Hematopoietic multipotent progenitor cell treated with erythropoietin and hydrocortisone succinate and interleukin-3 and kit ligand, for 4 days (in vitro differentiated cells): ENCODE data around the gene TMEM256.
"Not testable (repeated sequence)": the region's sequence is repeated elsewhere in the genome, so short reads cannot be mapped to it uniquely, and the experiment has no call there.

Experiments used
- DNase-seq: peaks from one replicate; pipeline ENCODE4 v3.0.0-alpha.2; 2015

TMEM256 gene

DNA sequence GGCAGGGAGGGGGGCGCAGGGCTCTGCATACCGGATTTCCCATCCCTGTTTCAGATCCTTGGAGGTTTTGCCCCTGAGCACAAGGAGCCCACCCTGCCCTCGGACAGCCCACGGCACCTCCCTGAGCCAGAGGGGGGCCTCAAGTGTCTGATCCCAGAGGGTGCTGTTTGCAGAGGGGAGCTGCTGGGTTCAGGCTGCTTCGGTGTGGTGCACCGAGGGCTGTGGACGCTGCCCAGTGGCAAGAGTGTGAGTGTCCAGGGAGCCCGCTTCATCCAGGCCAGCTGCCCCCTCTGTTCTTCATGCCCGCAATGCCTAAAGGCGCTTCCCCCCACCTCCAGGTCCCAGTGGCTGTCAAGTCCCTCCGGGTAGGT lies 20.5 kb downstream of the TMEM256 start:
- DNase-seq: no peak

DNA sequence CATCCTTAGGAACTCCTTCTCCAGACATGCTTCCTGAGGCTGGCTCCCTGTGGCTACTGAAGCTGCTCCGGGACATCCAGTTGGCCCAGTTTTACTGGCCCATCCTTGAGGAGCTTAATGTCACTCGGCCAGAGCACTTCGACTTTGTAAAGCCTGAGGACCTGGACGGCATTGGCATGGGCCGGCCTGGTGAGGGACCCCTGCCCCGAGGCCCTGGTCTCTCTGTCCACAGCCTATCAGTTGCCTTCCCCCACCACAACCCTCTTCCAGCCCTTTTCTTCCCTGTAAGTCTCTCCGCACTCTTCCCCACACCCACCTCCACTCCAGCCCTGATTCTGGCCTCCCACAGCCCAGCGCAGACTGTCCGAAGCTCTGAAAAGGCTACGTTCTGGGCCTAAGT lies 21.0 kb downstream of the TMEM256 start:
- DNase-seq: no peak

DNA sequence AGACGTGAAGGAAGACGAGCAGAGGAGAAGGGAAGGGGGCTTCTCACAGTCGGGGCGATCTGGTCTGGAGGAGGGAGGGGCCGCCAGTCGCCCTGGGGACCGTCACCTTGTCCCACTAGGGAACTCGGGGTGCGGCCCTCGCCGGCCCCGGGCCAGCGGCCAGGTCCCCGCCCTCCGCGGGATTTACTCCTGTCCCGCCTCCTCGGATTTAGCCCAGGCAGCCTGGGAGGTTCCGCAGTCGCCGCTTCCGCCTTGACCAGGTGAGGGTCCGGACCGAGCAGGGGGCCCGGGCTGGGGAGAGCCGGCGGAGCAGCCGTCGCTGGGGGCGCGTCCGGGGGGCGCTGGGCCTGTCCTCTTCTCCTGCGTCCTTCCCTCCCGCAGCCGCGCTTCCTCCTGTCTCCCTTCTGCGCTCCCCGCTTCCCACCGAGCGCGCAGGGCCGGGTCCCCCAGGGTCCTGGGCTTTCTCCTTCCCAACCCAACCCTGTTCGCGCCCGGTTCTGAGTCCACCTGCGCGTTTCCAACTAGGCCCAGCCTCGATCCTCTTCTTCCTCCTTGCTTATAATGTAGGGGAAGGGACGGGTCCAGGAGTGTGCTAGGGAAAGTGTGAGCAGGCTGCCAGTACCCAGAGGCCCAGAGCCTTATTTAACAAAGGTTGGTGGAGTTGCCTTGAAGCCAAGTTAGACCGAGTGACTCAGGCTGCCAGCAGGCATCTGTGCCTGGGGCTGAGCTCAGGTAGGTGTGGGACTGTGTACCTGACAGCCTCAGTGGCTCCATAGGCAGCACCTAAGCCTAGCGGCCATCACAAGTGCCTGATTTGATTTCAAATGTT lies 22.8 kb downstream of the TMEM256 start, which contains the start of gene TNK1:
TSS of gene TNK1 (plus strand) at position 235 of the 829 bp plus-strand sequence. CDS start 1,838 bp downstream, outside the sequence.
- no peak for DNase-seq

DNA sequence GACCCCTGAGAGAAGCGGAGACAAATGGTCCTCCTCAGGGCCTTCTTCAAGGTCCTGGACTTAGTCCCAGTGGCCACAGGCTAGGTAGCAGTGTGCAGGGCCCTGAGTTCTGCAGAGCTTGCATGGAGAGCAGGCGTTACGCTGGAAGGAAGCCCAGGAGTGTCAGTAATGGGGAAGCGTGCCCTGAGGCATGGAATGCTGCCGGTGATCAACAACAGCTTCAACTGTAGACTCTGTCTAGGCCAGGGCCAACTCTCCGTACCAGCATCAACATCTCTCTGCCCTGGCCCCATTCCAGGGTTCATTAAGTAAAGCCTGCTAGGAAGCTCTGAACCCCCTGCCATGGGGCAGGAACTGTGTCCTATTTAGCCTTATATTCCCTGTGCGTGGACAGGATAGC lies 23.6 kb downstream of the TMEM256 start:
- DNase-seq: no peak

DNA sequence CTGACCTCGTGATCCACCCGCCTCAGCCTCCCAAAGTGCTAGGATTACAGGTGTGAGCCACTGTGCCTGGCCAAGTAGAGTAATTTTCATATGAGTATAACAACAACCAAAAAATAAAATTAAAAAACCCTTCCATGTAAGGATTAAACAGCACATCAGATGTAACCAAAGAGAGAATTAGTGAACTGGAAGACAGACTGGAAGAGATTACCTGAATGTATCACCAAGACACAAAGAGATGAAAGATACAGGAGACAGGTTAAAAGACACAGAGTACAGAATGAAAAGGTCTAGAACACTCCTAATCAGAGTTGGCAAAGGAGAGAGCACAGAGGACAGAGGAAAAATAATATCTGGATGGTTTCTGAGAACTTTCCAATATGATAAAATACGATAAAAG lies 24.8 kb downstream of the TMEM256 start:
- no peak for DNase-seq

DNA sequence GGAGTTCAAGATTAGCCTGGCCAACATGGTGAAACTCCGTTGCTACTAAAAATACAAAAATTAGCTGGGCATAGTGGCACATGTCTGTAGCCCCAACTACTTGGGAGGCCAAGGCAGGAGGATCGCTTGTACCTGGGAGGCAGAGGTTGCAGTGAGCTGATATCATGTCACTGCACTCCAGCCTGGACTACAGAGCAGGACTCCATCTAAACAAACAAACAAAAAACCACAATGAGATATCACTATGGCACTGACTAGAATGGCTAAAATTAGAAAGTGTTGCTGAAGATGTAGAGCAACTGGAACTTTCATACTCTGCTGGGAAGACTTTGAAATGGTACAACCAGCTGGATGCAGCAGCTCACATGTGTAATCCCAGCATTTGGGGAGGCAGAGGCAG lies 29.5 kb downstream of the TMEM256 start:
- DNase-seq: no peak

DNA sequence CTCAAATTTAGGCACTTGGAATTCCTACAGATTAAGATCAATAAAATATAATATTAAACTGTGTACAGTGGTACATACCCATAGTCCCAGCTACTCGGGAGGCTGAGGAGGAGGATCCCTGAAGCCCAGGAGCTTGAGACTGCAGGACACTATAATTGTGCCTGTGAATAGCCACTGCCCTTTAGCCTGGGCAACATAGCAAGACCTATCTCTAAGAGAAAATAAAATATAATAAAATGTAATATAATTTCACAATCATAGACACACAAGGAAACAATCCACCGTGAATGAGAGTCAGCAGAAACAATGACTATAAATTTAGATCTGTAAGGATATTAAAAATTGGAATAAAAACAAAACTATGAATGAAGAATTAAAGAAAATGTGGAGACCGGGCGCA lies 33.0 kb downstream of the TMEM256 start:
- no peak for DNase-seq

DNA sequence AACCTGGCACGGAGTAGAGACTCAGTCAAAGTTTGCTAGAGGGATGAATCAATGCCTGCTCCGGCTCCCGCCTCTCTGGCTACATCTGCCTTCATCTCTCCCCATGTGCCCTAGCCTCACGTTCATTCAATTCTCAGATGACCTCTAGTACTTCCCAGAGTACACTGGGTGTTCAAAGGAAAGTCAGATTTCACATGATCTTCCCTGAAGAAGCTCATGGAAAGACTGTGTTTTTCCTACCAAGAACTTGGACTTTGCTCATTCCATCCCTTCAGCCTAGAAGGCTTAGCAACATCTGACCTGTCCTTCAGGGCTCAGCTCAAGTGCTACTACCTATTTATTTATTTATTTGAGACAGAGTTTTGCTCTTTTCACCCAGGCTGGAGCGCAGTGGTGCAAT lies 34.1 kb downstream of the TMEM256 start:
- DNase-seq: no peak

DNA sequence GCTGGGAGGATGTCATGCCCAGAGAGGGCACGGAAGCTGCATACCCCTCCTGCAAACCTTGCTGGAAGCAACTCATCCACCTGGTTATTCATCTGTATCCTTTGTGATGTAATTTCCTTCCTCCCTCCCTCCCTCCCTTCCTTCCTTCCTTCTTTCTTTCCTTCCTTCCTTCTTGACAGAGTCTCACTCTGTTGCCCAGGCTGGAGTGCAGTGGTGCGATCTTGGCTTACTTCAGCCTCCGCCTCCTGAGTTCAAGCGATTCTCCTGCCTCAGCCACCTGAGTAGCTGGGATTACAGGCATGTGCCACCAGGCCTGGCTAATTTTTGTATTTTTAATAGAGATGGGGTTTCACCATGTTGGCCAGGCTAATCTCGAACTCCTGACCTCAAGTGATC lies 35.3 kb downstream of the TMEM256 start:
- not testable (repeated sequence) for DNase-seq

DNA sequence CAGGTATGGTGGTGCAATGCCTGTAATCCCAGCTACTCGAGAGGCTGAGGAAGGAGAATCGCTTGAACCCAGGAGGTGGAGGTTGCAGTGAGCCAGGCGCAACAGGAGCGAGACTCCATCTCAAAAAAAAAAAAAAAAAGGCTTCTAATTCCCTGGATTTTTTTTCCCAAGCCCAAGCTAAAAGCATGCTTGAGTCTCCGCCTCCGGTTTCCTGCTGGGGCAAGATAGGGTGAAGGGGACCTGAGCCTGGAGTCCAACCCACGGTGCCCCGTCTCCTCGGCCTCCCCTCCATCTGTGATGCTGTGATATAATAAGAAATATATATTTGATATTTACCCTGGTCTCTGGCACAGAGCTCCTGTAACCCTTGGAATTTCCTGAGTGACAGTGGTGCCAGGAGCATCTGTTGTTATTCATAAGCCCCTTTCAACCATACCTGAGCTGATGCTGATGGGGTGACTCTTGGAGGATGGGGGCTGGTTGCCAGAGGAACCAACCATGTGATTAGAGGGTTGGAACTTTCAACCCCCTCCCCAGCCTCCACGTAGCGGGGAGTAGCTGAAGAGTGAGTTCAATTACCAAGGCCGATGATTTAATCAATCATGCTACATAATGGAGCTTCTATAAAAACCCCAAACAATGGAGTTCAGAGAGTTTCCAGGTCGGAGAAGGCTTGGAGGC lies 35.8 kb downstream of the TMEM256 start:
- DNase-seq: no peak

DNA sequence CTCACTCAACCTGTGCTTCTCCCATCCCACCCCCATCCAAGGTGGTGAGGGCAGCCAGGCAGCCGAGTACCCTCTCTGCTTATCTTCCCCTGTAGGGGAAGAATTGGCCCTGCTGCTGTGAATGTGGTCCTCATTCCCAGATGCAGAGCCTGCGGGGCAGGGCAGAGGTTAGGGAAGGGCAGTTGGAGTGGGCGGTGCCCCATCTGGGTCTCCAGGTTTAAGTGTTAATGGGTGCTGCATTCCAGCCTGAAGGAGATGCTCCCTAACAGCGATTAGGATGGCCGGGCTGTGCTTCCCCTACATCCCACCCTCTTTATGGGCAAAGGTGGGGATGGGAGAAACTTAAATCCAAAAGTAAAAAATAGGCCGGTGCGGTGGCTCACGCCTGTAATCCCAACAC lies 36.8 kb downstream of the TMEM256 start:
- no peak for DNase-seq

DNA sequence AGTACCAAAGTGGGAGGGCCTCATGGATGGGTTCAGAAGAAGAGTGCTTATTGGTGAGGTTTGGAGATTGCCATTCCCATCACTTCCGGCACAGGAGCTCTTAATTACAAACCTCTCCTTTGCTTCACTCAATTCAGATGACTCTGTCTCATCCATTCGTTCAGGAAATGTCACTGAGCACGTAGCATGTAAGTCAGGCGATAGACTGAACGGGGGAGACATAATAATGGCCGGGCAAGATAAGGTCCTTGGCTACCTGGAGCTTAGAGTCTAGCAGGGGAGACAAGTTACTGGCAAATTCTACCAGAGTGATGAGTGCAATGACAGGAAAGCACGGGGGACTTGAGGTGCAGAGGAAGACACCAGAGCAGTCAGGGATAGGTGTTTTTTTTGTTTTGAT lies 37.9 kb downstream of the TMEM256 start:
- DNase-seq: not testable (repeated sequence)

DNA sequence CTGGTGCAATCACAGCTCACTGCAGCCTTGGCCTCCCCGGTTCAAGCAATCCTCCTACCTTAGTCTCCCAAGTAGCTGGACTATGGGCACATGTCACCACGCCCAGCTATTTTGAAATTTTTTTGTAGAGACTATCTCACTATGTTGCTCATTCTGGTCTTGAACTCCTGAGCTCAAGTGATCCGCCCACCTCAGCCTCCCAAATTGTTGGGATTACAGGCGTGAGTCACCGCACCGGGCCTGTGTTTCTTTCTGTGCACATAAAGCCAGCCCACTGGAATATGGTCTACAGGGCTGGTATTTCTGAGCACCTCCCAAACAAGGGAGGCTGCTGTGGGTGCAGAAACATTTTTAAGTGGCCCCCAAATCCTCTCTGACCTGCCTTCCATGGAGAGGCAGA lies 40.6 kb downstream of the TMEM256 start:
- DNase-seq: no peak

DNA sequence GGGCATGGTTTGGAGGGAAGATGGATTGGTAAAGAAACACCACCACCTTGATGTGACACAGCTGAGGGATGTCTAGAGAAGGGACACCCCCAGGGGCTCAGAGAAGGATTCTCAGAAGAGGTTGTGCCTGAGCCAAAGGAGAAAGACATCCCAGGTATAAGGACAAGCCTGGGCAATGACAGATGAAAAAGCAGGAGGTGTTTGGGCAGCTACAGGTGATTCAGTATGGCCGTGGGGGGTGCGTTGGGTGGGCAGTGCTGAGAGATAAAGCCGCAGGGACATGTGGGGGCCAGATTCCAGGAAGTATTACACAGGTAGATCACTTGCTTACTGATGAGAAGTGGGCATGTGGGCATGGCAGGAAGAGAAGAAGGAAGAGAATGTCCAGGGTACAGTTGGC lies 42.0 kb downstream of the TMEM256 start:
- DNase-seq: no peak

DNA sequence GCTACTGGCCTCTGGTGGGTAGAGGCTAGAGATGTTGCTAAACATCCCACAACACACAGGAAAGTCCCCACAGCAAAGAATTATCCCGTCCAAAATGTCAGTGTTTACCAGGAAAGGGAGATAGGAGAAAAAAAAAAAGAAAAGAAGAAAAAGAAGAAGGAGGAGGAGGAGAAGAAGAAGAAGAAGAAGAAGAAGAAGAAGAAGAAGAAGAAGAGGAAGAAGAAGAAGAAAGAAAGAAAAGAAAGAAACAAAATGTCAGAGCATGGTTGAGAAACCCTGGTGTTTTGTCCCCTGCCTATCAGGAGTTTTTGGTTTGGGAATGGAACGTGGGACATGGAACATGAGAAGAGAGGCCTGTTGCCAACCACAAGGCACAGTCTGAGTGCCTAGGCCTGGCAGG lies 46.5 kb downstream of the TMEM256 start:
- no peak for DNase-seq

DNA sequence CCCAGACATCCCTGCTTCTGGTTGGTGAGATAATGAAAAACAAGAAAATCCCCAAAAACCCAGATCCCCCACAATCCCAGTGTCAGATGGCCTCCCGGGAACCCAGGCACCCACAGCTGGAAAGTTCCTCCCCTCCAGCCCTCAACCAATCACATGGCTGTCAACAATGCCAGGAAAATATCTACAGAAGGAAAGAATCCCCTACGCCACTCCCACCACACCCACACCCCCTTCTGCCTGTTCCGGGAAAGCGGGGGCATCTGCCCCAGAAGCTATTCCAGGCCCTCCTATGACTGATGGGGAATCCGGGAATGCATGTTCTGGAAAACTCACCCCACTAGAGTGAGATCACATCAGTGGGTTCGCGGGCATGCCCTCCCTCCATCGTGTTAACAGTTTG lies 47.1 kb downstream of the TMEM256 start:
- no peak for DNase-seq

DNA sequence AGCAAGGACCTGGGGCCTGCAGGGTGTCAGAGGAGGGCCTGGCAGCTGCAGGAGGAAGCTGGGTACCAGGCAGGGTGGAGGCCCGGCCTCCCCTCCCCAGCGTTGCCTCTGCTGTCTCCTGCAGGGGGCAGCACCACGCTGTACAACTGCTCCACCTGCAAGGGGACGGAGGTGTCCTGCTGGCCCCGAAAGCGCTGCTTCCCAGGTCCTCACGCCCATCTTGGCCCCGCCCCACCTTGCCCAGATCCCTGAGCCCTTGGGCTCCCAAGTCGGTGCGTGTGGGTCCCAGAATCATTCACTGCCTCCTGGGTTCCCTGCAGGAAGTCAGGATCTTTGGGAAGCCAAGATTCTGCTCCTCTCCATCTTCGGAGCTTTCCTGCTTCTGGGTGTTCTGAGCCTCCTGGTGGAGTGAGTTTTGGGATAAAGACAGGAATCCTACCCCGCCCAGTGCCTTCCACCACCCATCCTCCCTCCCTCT lies 47.8 kb downstream of the TMEM256 start:
- peak; percentile 91 for DNase-seq

DNA sequence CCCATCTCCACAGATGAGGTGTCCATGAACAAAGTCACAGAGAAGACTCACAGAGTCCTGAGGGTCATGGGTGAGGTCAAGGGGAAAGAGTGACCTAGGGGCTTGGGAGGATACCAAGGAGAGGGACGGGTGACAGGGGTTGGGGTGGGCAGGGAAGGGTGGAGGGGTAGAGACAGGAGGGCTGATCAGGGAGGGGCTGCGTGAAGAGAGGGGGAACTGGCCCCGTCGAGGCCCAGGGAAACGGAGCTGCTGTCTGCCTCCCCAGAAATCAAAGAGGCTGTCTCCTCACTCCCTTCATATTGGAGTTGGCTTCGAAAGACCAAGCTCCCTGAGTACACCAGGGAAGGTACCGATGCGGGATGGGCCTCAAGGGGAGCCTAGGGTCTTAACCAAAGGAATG lies 48.3 kb downstream of the TMEM256 start:
- DNase-seq: no peak

DNA sequence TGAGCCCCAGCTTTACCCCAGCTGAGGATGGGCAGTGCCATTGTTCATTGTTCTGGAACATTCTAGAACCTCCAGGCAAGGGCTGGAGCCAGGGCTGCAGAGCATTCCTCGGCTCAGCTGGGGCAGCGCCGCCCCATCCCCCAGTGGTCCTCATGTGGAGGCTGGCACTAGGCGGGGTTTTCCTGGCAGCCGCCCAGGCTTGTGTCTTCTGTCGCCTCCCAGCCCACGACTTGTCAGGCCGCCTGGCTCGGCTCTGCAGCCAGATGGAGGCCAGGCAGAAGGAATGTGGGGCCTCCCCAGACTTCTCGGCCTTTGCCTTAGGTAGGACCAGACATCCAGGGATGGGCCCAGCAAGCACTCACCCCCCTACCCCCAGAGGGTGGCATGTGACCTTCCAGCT lies 48.8 kb downstream of the TMEM256 start, which contains the start of gene TMEM95:
TSS of gene TMEM95 (plus strand) at position 104 of the 400 bp plus-strand sequence. CDS start at position 153, 49 bp downstream.
- peak; percentile 76 for DNase-seq

DNA sequence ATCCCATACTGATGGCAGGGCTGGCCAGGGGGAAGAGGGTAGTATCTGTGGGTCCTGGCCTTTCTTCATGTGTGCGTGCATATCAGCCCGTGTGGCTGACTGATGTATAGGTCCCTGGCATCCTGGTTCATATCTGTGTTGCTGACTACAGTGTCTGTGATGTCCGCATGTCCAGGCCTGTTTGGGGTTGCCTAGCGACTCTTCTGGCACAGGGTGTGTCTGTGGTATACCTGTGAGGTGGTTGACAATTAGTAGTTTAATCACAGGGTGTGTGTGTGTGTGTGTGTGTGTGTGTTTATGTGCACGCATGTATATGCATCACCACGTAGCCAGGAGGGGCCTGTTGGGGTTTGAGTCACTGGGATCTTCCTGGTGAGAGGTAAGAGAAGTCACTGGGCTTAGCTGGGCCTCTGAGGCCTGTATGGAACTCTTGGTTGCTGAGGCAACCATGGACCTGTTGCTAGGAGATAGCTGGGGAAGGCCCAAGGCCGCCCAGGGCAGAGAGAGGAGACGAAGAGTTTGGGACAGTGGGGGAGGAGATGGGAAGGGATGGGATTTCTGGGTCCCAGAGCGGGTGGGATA lies 49.5 kb downstream of the TMEM256 start:
- DNase-seq: no peak
